SK-N-SH treated with all-trans-retinoic acid at 6 μM for 48 hours (cell line): Measurements from ENCODE around the gene KIF4B.
"Not testable (repeated sequence)": the region's sequence is repeated elsewhere in the genome, so short reads cannot be mapped to it uniquely, and the experiment has no call there.

Experiments used
- ATAC-seq: fragments of 200-7000 bp; cut with Tn5 transposase; 3 replicates; pipeline ENCODE4 v1.9.1; 2020; ENCODE audit warnings: mild to moderate bottlenecking, moderate library complexity
- ARNTL ChIP-seq: fragments of 450-650 bp; formaldehyde crosslinking; IDR thresholded peaks from 2 replicates; pipeline ENCODE4 v1.5.0; 2020; ENCODE audit warnings: low read depth, mild to moderate bottlenecking, moderate library complexity, borderline replicate concordance
- BACH2 ChIP-seq: fragments of 250-450 bp; sonication (Bioruptor Pico); IDR thresholded peaks from 2 replicates; pipeline ENCODE4 v1.9.0; 2021; ENCODE audit warnings: mild to moderate bottlenecking, borderline replicate concordance
- CSDC2 ChIP-seq: fragments of 250-450 bp; sonication (Bioruptor Pico); IDR thresholded peaks from 2 replicates; pipeline ENCODE4 v1.5.0; 2020; ENCODE audit warnings: mild to moderate bottlenecking, moderate library complexity
- ESRRG ChIP-seq: fragments of 250-450 bp; sonication (Bioruptor Pico); IDR thresholded peaks from 2 replicates; pipeline ENCODE4 v1.6.1; 2021; ENCODE audit warnings: mild to moderate bottlenecking
- GLIS3 ChIP-seq: fragments of 250-450 bp; sonication (Bioruptor Pico); IDR thresholded peaks from 2 replicates; pipeline ENCODE4 v1.5.0; 2020; ENCODE audit warnings: mild to moderate bottlenecking, moderate library complexity
- ISL1 ChIP-seq: fragments of 250-450 bp; sonication (Bioruptor Pico); IDR thresholded peaks from 2 replicates; pipeline ENCODE4 v2.1.2; 2022; ENCODE audit warnings: mild to moderate bottlenecking, moderate library complexity
- PATZ1 ChIP-seq: fragments of 250-450 bp; sonication (Bioruptor Pico); IDR thresholded peaks from 2 replicates; pipeline ENCODE4 v1.8.0; 2020; ENCODE audit warnings: mild to moderate bottlenecking, moderate library complexity, borderline replicate concordance
- POU6F1 ChIP-seq: fragments of 250-450 bp; sonication (Bioruptor Pico); IDR thresholded peaks from 2 replicates; pipeline ENCODE4 v1.8.0; 2021; ENCODE audit warnings: low read depth, mild to moderate bottlenecking, moderate library complexity, borderline replicate concordance
- RARB ChIP-seq: fragments of 250-450 bp; sonication (Bioruptor Pico); IDR thresholded peaks from 2 replicates; pipeline ENCODE4 v1.8.0; 2021; ENCODE audit warnings: mild to moderate bottlenecking, moderate library complexity
- SNAI2 ChIP-seq: fragments of 250-450 bp; sonication (Bioruptor Pico); IDR thresholded peaks from 2 replicates; pipeline ENCODE4 v1.5.0; 2020; ENCODE audit warnings: mild to moderate bottlenecking, moderate library complexity
- TOX ChIP-seq: fragments of 250-450 bp; sonication (Bioruptor Pico); IDR thresholded peaks from 2 replicates; pipeline ENCODE4 v1.8.0; 2021; ENCODE audit warnings: mild to moderate bottlenecking, moderate library complexity, borderline replicate concordance
- TSHZ2 ChIP-seq: fragments of 250-450 bp; sonication (Bioruptor Pico); IDR thresholded peaks from 2 replicates; pipeline ENCODE4 v1.5.0; 2020; ENCODE audit warnings: mild to moderate bottlenecking, moderate library complexity
- ZC3H10 ChIP-seq: fragments of 250-450 bp; sonication (Bioruptor Pico); IDR thresholded peaks from 2 replicates; pipeline ENCODE4 v1.5.1; 2021; ENCODE audit warnings: mild to moderate bottlenecking, moderate library complexity
- ZFP30 ChIP-seq: fragments of 450-650 bp; formaldehyde crosslinking; IDR thresholded peaks from 2 replicates; pipeline ENCODE4 v1.5.0; 2022; ENCODE audit warnings: mild to moderate bottlenecking, moderate library complexity
- ZNF565 ChIP-seq: fragments of 450-650 bp; formaldehyde crosslinking; conservative IDR thresholded peaks from 2 replicates; pipeline ENCODE4 v1.5.0; 2020; ENCODE audit warnings: low read depth, mild to moderate bottlenecking, moderate library complexity
- ZNF70 ChIP-seq: fragments of 450-650 bp; formaldehyde crosslinking; IDR thresholded peaks from 2 replicates; pipeline ENCODE4 v1.5.0; 2020; ENCODE audit warnings: mild to moderate bottlenecking, moderate library complexity
- ZNF8 ChIP-seq: fragments of 450-650 bp; formaldehyde crosslinking; IDR thresholded peaks from 2 replicates; pipeline ENCODE4 v1.5.0; 2020; ENCODE audit warnings: mild to moderate bottlenecking, moderate library complexity

KIF4B gene

DNA sequence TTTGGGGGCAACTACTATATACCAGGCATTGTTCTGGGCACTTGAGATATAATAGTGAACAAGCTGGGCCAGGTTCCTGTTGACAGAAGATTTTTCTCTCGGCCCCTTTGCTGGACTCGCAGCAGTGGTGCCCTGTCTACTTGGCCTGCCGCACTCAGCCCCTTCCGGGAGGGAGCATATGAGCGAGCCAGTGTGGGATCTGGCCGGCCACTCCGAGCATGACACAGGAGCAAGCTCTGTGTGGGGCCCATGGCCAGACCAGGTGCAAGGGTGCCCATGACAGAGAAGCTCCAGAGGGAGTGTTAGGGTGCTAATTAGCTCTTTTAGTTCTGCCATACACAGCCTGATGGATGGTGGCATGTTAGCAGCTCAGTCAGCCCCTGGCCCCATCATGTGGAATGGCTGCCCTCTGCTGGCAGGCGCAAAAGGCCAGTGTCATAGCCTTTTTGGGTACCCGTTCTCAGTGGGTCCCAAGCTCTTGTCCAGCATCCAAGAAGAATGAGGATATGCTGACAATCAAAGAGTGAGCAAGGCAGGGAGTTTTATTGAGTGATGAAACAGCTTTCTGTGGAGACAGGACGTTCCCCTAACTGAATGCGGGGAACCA lies 9.3 kb upstream of the KIF4B start:
- TF ChIP-seq GLIS3 (no peak), BACH2 (no peak), CSDC2 (CRISPR knock-in tag) (no peak)
- ATAC-seq: no peak

DNA sequence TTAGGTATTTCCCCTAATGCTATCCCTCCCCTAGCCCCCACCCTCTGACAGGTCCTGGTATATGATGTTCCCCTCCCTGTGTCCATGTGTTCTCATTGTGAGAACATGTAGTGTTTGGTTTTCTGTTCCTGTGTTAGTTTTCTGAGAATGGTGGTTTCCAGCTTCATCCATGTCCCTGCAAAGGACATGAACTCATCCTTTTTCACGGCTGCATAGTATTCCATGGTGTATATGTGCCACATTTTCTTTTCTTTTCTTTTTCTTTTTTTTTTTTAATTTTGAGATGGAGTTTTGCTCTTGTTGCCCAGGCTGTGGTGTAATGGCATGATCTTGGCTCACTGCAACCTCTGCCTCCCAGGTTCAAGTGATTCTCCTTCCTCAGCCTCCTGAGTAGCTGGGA lies 7.3 kb upstream of the KIF4B start:
- not testable (repeated sequence) for ATAC-seq

DNA sequence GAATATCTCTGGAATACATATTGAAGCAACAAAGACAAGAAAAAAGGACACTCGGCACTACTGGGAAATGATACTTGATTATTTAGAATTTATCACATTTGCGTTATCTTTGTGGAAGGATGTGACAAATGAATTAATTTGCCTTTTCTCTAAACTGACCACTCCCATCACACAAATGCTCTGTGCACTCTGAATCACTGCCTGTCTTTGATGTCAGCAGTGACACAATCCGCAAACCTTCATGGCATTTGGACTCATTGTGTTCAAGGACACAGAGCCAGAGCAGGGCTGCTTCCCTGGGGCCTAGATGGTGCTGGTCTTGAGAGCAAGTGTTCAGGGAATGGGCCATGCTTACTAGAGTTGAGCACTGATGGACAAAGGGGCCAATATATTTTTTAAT lies 4.9 kb upstream of the KIF4B start:
- no peak for ATAC-seq
- no peak for TF ChIP-seq ZNF70 (CRISPR knock-in tag)
- TF ChIP-seq ARNTL (CRISPR knock-in tag): no peak
- no peak for TF ChIP-seq ESRRG
- no peak for TF ChIP-seq RARB (CRISPR knock-in tag)
- TF ChIP-seq PATZ1 (CRISPR knock-in tag): no peak
- TF ChIP-seq ZNF8 (CRISPR knock-in tag): no peak
- no peak for TF ChIP-seq TSHZ2 (CRISPR knock-in tag)
- TF ChIP-seq, all 23 proteins: peak for 0

- ATAC-seq: no peak
- TF ChIP-seq POU6F1: no peak
- TF ChIP-seq, all 23 proteins: peak for 0
Observed at GRCh38 chr5:155010881-155011280, 2.7 kb upstream of the KIF4B start.

- TF ChIP-seq BACH2 (no peak), TSHZ2 (CRISPR knock-in tag) (no peak), ZNF565 (no peak), SNAI2 (CRISPR knock-in tag) (no peak), ESRRG (no peak), ISL1 (CRISPR knock-in tag) (no peak), CSDC2 (CRISPR knock-in tag) (no peak), RARB (CRISPR knock-in tag) (no peak), ZC3H10 (CRISPR knock-in tag) (no peak), ZFP30 (CRISPR knock-in tag) (no peak), ZNF70 (CRISPR knock-in tag) (no peak), TOX (no peak)
- ATAC-seq: no peak
Observed at GRCh38 chr5:155015239-155015638, 1.7 kb downstream of the KIF4B start.
